ENCODE measurements around the gene ATAD3B. TPM values are rescaled to one million over a fixed set of nuclear protein-coding genes. Genes with fewer than 3 reads are reported as not detected.

The ATAD3B gene
- total RNA-seq, 2 donors from 2014 or later: 2.7 to 5.7 TPM

DNA sequence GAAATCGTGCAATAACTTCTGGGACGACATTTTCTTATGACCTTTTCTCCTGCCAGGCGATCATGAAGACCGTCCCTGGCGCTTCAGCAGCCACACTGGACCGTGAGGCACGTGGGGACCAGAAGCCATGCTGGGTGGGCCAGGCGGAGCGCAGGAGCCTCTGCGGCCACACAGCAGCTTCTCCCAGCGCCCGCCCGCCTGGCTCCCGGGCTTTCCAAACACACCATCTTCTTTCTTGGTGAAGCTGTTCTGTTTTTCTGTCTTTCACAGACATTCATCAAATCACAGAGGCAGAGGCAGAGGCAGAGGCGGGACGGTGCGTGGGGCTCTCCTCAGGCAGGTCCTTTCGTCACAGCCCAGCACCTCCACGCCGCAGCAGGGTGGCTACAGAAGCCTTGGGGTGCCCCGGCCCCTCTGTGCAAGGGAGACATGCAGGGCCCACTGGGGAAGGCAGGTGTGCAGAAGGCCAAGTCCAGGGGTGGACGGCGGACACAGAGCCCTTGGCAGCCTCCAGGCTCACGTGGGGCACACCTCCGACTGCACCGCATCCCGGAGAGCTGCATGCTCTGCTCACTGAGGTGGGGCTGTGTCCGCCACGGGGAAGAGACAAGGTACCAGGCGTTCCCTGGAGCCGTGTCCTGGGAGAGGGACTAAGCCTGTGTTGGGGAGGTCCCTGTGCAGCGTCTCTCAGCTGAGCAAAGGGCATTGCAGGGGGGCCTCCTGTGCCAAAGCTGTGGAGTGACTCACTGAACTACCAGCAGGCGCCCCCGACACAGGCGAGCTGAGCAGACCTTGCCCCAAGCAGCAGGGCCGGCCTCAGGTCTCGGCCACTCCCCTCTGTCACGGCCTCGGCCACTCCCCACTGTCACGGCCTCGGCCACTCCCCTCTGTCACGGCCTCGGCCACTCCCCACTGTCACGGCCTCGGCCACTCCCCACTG, 71.5 kb downstream of the ATAD3B start:
- Histone ChIP-seq H3K9me3 (no peaks in the 10 kb centered on the region), H3K4me1 (peaks cover 0 to 36% of the 10 kb centered on the region in 2 donors), H3K27ac (peak overlapping the region; percentile 77 to 85), H3K4me3 (peak overlapping the region; percentile 11 to 34), H3K36me3 (peaks cover 12% of the 10 kb centered on the region), H3K27me3 (no peaks in the 10 kb centered on the region)
- no peak for DNase-seq (ENCODE audit: low spot score)
- no peak for TF ChIP-seq CTCF (IDR thresholded peaks at IDR 0.05)

DNA sequence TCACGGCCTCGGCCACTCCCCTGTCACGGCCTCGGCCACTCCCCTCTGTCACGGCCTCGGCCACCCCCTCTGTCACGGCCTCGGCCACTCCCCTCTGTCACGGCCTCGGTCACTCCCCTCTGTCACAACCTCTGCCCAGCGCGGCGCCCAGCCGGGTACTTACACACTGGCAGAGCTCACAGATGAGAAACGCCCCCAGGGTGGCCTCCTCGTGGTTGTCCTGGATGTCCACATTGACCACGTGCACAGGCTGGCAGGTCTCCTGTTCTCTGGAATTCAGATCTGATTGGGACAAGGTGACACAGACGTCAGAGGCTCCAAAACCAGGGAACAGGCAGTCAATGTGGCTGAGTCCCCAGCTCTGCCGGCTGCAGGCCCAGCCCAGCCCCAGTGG, 72.1 kb downstream of the ATAD3B start:
- H3K36me3 ChIP-seq: peaks cover 12% of the 10 kb centered on the region
- H3K9me3 ChIP-seq: no peaks in the 10 kb centered on the region
- H3K4me3 ChIP-seq: peak overlapping the region; percentile 11 to 34
- H3K4me1 ChIP-seq: peaks cover 0 to 35% of the 10 kb centered on the region in 2 donors
- DNase-seq (ENCODE audit: low spot score): peak; percentile 90
- H3K27me3 ChIP-seq: no peaks in the 10 kb centered on the region
- H3K27ac ChIP-seq: peak overlapping the region; percentile 77 to 85
- no peak for TF ChIP-seq CTCF (IDR thresholded peaks at IDR 0.05)

DNA sequence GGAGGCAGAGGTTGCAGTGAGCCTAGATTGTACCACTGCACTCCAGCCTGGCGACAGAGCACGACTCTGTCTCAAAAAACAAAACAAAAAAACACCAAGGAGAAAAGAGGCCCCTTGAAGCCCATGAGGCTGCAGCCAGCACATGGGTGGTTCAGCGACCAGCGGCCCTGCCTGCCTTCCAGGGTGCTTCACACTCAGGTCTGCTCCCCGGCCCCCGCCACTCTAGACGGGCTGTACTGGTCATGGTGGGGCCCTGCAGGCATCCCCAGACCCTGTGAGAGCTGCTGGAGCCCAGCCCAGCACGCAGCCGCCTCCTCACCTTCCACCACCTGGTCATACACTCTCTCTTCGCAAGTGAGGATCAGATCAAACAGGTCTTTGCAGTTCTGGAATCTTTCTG, 73.0 kb downstream of the ATAD3B start:
- peak overlapping the region in 1 of 2 donors; percentile 85 for H3K27ac ChIP-seq

More for the DNA sequence above, 73.0 kb downstream of the ATAD3B start:
- Histone ChIP-seq H3K27me3 (no peaks in the 10 kb centered on the region), H3K4me3 (no peak overlapping the region), H3K4me1 (peaks cover 0 to 26% of the 10 kb centered on the region in 2 donors), H3K9me3 (no peaks in the 10 kb centered on the region), H3K36me3 (peaks cover 12% of the 10 kb centered on the region)
- DNase-seq (ENCODE audit: low spot score): no peak
- TF ChIP-seq CTCF (IDR thresholded peaks at IDR 0.05): no peak

Other genes starting within 250 kb of the ATAD3B start
- 100 to 1,000 TPM; 120 to 128 TPM for gene SDF4, start 239.8 kb upstream of the ATAD3B start, total RNA-seq
- 10 to 100 TPM; 16.1 to 19.7 TPM for gene B3GALT6, start 239.5 kb upstream of the ATAD3B start, total RNA-seq
- not detected for gene C1QTNF12, start 225.0 kb upstream of the ATAD3B start, total RNA-seq
- gene UBE2J2, start 197.9 kb upstream of the ATAD3B start, total RNA-seq: 10 to 100 TPM; 27.5 to 33.5 TPM
- under 1 TPM; 0.59 to 0.79 TPM for gene SCNN1D, start 191.3 kb upstream of the ATAD3B start, total RNA-seq
- 10 to 100 TPM; 19.5 to 20.4 TPM for gene ACAP3, start 163.8 kb upstream of the ATAD3B start, total RNA-seq
- 10 to 100 TPM; 14.5 to 24.8 TPM for gene PUSL1, start 163.2 kb upstream of the ATAD3B start, total RNA-seq
- 10 to 100 TPM; 59.6 to 65.2 TPM for gene INTS11, start 147.1 kb upstream of the ATAD3B start, total RNA-seq
- 10 to 100 TPM; 35.6 to 64.1 TPM for gene CPTP, start 147.0 kb upstream of the ATAD3B start, total RNA-seq
- under 1 TPM; 0.30 to 0.35 TPM for gene TAS1R3, start 140.5 kb upstream of the ATAD3B start, total RNA-seq
- 10 to 100 TPM; 75.0 to 80.2 TPM for gene DVL1, start 122.3 kb upstream of the ATAD3B start, total RNA-seq
- gene MXRA8, start 113.2 kb upstream of the ATAD3B start, total RNA-seq: 10 to 100 TPM; 53.4 to 58.6 TPM
- 100 to 1,000 TPM; 155 to 159 TPM for gene AURKAIP1, start 96.6 kb upstream of the ATAD3B start, total RNA-seq
- 10 to 100 TPM; 41.6 to 44.2 TPM for gene CCNL2, start 72.4 kb upstream of the ATAD3B start, total RNA-seq
- gene MRPL20, start 64.5 kb upstream of the ATAD3B start, total RNA-seq: 100 to 1,000 TPM; 160 to 218 TPM
- gene ANKRD65, start 50.5 kb upstream of the ATAD3B start, total RNA-seq: 1 to 10 TPM; 2.2 to 2.4 TPM
- gene VWA1, start 36.1 kb upstream of the ATAD3B start, total RNA-seq: 10 to 100 TPM; 13.0 to 15.2 TPM
- gene ATAD3C, start 22.1 kb upstream of the ATAD3B start, total RNA-seq: 1 to 10 TPM; 1.4 to 2.8 TPM
- gene ATAD3A, start 40.4 kb downstream of the ATAD3B start, total RNA-seq: 10 to 100 TPM; 15.6 to 18.6 TPM
- 1 to 10 TPM; 1.4 to 2.8 TPM for gene TMEM240, start 68.9 kb downstream of the ATAD3B start, total RNA-seq
- 100 to 1,000 TPM in 1 of 2 donors, 10 to 100 TPM in 1; 98.3 to 121 TPM for gene SSU72, start 103.1 kb downstream of the ATAD3B start, total RNA-seq
- 1 to 10 TPM; 2.5 to 2.7 TPM for gene FNDC10, start 128.4 kb downstream of the ATAD3B start, total RNA-seq
- 10 to 100 TPM; 42.4 to 45.6 TPM for gene MIB2, start 143.7 kb downstream of the ATAD3B start, total RNA-seq
- 10 to 100 TPM; 17.5 to 26.9 TPM for gene MMP23B, start 160.4 kb downstream of the ATAD3B start, total RNA-seq
- gene CDK11B, start 187.2 kb downstream of the ATAD3B start, total RNA-seq: 10 to 100 TPM; 16.2 to 19.7 TPM
- gene SLC35E2B, start 221.0 kb downstream of the ATAD3B start, total RNA-seq: 10 to 100 TPM; 18.4 to 22.1 TPM

Data from right atrium auricular region (tissue), 2 donors.